ENCODE measurements around the gene NAPA. TPM values are rescaled to one million over a fixed set of nuclear protein-coding genes. Genes with fewer than 3 reads are reported as not detected.
A peak's percentile ranks its signal among the peaks of the same experiment; 100 is the strongest.

The NAPA gene
- total RNA-seq, 1 experiment from 2014 or later, result 95.9 TPM

DNA sequence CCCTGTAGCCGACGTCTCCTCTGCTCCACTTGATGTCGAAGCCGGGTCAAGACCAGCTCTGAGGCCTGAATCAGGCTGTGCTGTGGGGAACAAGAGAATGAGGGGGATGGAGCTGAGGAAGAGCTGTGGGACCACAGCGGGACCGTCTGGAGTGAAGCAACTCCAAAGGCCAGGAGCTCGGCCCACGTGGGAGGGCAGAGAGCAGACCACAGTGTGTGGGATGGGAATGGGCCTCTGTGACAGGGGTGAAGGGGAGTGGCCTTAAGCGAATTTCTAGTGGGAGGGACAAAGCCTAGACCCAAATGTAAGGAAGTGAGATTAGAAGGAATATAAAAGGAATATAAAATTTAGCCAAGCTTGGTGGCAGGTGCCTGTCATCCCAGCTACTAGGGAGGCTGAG is 39.4 kb downstream of the NAPA start:
- no peaks in the 10 kb centered on the region for H3K9me3 ChIP-seq (ENCODE audit: low read length)
- no peaks in the 10 kb centered on the region for H3F3A ChIP-seq (ENCODE audit: low read length, unreplicated experiment)
- no peaks in the 10 kb centered on the region for H4K20me1 ChIP-seq (ENCODE audit: low read length)
- H3K9me2 ChIP-seq (replicated peaks; ENCODE audit: low read length), result no peaks in the 10 kb centered on the region
- H3K4me1 ChIP-seq (ENCODE audit: insufficient read depth, low read length), result no peaks in the 10 kb centered on the region
- H3K27me3 ChIP-seq (ENCODE audit: low read length), result peaks cover 12% of the 10 kb centered on the region
- no peak overlapping the region for H3K4me2 ChIP-seq (ENCODE audit: low read length)
- TF ChIP-seq, protein P1, sequence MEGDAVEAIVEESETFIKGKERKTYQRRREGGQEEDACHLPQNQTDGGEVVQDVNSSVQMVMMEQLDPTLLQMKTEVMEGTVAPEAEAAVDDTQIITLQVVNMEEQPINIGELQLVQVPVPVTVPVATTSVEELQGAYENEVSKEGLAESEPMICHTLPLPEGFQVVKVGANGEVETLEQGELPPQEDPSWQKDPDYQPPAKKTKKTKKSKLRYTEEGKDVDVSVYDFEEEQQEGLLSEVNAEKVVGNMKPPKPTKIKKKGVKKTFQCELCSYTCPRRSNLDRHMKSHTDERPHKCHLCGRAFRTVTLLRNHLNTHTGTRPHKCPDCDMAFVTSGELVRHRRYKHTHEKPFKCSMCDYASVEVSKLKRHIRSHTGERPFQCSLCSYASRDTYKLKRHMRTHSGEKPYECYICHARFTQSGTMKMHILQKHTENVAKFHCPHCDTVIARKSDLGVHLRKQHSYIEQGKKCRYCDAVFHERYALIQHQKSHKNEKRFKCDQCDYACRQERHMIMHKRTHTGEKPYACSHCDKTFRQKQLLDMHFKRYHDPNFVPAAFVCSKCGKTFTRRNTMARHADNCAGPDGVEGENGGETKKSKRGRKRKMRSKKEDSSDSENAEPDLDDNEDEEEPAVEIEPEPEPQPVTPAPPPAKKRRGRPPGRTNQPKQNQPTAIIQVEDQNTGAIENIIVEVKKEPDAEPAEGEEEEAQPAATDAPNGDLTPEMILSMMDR (conservative IDR thresholded peaks at IDR 0.05; ENCODE audit: low read depth, low read length), result no peak
- no peak for TF ChIP-seq EZH2 (IDR thresholded peaks at IDR 0.05; ENCODE audit: low read length, unreplicated experiment)
- TF ChIP-seq EZH2phosphoT487 (IDR thresholded peaks at IDR 0.05; ENCODE audit: borderline replicate concordance, low read length), result no peak
- DNase-seq (no peak), ATAC-seq (no peak)
- H3K36me3 ChIP-seq (ENCODE audit: low read depth, low read length), result no peaks in the 10 kb centered on the region
- H3K27ac ChIP-seq (ENCODE audit: low read length), result no peak overlapping the region
- H3K9ac ChIP-seq (ENCODE audit: low read length), result no peak overlapping the region
- intact Hi-C loops (cut with micrococcal nuclease), result no loop called here
- H2AFZ ChIP-seq (ENCODE audit: low read length), result no peak overlapping the region
- ChIA-PET POLR2A (ENCODE audit: unreplicated experiment) (no interaction called here), CTCF (no interaction called here)
- no TSS peak for BruUV-seq (replicated peaks)
- H3K4me3 ChIP-seq (ENCODE audit: low read length), result no peak overlapping the region
- H3K79me2 ChIP-seq (ENCODE audit: low read length), result no peaks in the 10 kb centered on the region

- H3K4me3 ChIP-seq (ENCODE audit: low read length), result no peak overlapping the region
- ATAC-seq (no peak), DNase-seq (no peak)
- no TSS peak for BruUV-seq (replicated peaks)
- H2AFZ ChIP-seq (ENCODE audit: low read length), result no peak overlapping the region
- H3K9ac ChIP-seq (ENCODE audit: low read length), result no peak overlapping the region
- intact Hi-C loops (cut with micrococcal nuclease), result no loop called here
- peaks cover 31% of the 10 kb centered on the region for H3K27me3 ChIP-seq (ENCODE audit: low read length)
- TF ChIP-seq EZH2 (IDR thresholded peaks at IDR 0.05; ENCODE audit: low read length, unreplicated experiment) (no peak), EZH2phosphoT487 (IDR thresholded peaks at IDR 0.05; ENCODE audit: borderline replicate concordance, low read length) (no peak)
- TF ChIP-seq, protein P1 (conservative IDR thresholded peaks at IDR 0.05; ENCODE audit: low read depth, low read length), result no peak
- H3K36me3 ChIP-seq (ENCODE audit: low read depth, low read length), result no peaks in the 10 kb centered on the region
- no peaks in the 10 kb centered on the region for H4K20me1 ChIP-seq (ENCODE audit: low read length)
- no peak overlapping the region for H3K27ac ChIP-seq (ENCODE audit: low read length)
- CTCF ChIA-PET, result no interaction called here
- H3F3A ChIP-seq (ENCODE audit: low read length, unreplicated experiment), result no peaks in the 10 kb centered on the region
- H3K9me3 ChIP-seq (ENCODE audit: low read length), result no peaks in the 10 kb centered on the region
- no peak overlapping the region for H3K4me2 ChIP-seq (ENCODE audit: low read length)
- POLR2A ChIA-PET (ENCODE audit: unreplicated experiment), result no interaction called here
- no peaks in the 10 kb centered on the region for H3K9me2 ChIP-seq (replicated peaks; ENCODE audit: low read length)
- H3K79me2 ChIP-seq (ENCODE audit: low read length), result no peaks in the 10 kb centered on the region
- H3K4me1 ChIP-seq (ENCODE audit: insufficient read depth, low read length), result no peaks in the 10 kb centered on the region
Measured at GRCh38 chr19:47473336-47473735, 41.5 kb downstream of the NAPA start.

DNA sequence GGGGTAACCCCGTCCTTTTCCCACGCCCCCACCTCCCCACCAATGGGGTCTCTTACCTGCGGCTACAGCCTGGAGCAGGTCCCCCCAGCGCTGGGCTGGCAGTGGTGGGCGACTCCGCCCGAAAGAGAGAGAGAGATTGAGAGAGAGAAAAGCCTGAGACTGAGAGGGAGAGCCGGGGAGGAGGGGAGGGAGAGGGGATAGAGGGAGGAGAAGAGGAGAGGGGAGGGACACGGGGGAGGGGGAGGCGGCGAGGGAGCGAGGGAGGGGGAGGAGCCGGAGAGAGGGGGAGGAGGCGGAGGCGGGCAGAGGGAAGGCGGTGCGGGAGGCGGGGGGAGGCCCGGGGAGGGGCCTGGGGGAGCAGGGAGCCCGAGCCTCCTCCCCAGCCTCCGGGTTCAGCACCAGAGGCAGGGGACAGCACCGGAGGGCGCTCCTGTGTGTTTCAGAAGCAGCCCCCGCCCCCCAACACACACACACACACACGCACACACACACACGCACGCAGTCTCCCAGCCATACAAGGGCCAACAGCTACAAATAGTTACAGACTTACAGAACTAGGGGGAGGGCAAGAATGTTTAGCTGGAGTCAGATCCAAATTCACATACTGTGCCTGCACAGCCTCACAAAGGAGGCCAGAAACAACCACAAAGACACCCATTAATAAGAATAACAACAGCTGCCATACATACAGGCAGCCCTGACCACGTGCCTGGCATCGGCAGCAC is 43.0 kb downstream of the NAPA start, which contains the start of gene SLC8A2:
Gene SLC8A2, minus strand, starts transcription at position 161 of the 725 bp plus-strand sequence. CDS start 5,490 bp downstream, outside the sequence.
- Histone ChIP-seq H4K20me1 (ENCODE audit: low read length) (no peaks in the 10 kb centered on the region), H3F3A (ENCODE audit: low read length, unreplicated experiment) (no peaks in the 10 kb centered on the region), H3K9me2 (replicated peaks; ENCODE audit: low read length) (no peaks in the 10 kb centered on the region), H3K27me3 (ENCODE audit: low read length) (peaks cover 31% of the 10 kb centered on the region), H2AFZ (ENCODE audit: low read length) (no peak within 1 kb of the TSS), H3K4me2 (ENCODE audit: low read length) (no peak within 1 kb of the TSS), H3K4me3 (ENCODE audit: low read length) (no peak within 1 kb of the TSS), H3K27ac (ENCODE audit: low read length) (no peak within 1 kb of the TSS), H3K79me2 (ENCODE audit: low read length) (no peaks in the 10 kb centered on the region), H3K9ac (ENCODE audit: low read length) (no peak within 1 kb of the TSS), H3K36me3 (ENCODE audit: low read depth, low read length) (no peaks in the 10 kb centered on the region), H3K4me1 (ENCODE audit: insufficient read depth, low read length) (no peaks in the 10 kb centered on the region), H3K9me3 (ENCODE audit: low read length) (no peaks in the 10 kb centered on the region)
- no TSS peak for BruUV-seq (replicated peaks)
- POLR2A ChIA-PET (ENCODE audit: unreplicated experiment), result no interaction called here
- intact Hi-C loops (cut with micrococcal nuclease), result no loop called here
- no peak for ATAC-seq
- CTCF ChIA-PET, result no interaction called here
- TF ChIP-seq, protein P1 (conservative IDR thresholded peaks at IDR 0.05; ENCODE audit: low read depth, low read length), result no peak
- TF ChIP-seq EZH2 (IDR thresholded peaks at IDR 0.05; ENCODE audit: low read length, unreplicated experiment) (no peak), EZH2phosphoT487 (IDR thresholded peaks at IDR 0.05; ENCODE audit: borderline replicate concordance, low read length) (no peak)
- DNase-seq, result peak; percentile 49

Data from PC-3 (cell line).